ENCODE results near the gene CLN3. TPM values are rescaled to one million over a fixed set of nuclear protein-coding genes. Genes with fewer than 3 reads are reported as not detected.
A peak's percentile ranks its signal among the peaks of the same experiment; 100 is the strongest.

CLN3 gene
- total and polyA plus RNA-seq, 2 experiments from 2014 or later = 18.1 to 31.4 TPM

DNA sequence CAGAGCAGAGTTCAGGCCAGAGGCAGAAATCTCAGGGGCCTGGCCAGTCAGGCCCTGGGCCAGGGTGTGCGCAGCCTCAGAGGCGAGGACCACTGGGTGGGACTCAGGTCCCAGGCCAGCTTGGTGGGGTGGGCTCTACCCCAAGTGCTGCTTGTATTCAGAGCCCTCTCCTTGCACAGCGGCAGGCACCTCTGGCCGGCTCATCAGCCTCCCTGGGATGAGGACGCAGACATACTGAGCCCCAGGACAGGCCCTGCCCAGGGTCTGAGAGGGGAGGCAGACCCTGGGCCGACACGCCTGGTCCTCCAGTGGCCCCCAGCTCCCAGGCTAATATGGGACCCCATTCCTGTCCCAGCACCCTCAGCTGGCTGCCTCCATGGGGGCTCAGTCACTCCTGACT is 22.4 kb upstream of the CLN3 start:
- Histone ChIP-seq H3K4me3 (no peak overlapping the region), H4K20me1 (replicated peaks; ENCODE audit: insufficient read depth) (no peaks in the 10 kb centered on the region), H3K27me3 (ENCODE audit: insufficient read depth) (no peaks in the 10 kb centered on the region), H3K27ac (ENCODE audit: low read depth) (no peak overlapping the region), H3K36me3 (ENCODE audit: insufficient read depth) (no peaks in the 10 kb centered on the region), H3K9me2 (ENCODE audit: insufficient read depth) (no peaks in the 10 kb centered on the region), H3K79me2 (replicated peaks; ENCODE audit: insufficient read depth) (no peaks in the 10 kb centered on the region), H3F3A (replicated peaks; ENCODE audit: low read depth) (no peaks in the 10 kb centered on the region), H3K4me2 (no peak overlapping the region), H3K4me1 (ENCODE audit: insufficient read depth) (no peaks in the 10 kb centered on the region), H2AFZ (no peak overlapping the region)
- Mint-ChIP-seq H3K9me3 (no peaks in the 10 kb centered on the region), H3K4me3 (no peak overlapping the region), H3K27me3 (ENCODE audit: insufficient read depth, low read depth, poor library complexity) (peaks cover 6% of the 10 kb centered on the region), H3K36me3 (ENCODE audit: low read depth) (no peaks in the 10 kb centered on the region), H3K27ac (no peak overlapping the region), H3K4me1 (no peaks in the 10 kb centered on the region)
- no peak for ATAC-seq
- no peak for DNase-seq (ENCODE audit: low spot score)
- TF ChIP-seq STAT1 (IDR thresholded peaks at IDR 0.05; ENCODE audit: unreplicated experiment) (no peak), POLR2AphosphoS5 (IDR thresholded peaks at IDR 0.05; ENCODE audit: low read depth) (no peak), EZH2 (IDR thresholded peaks at IDR 0.05; ENCODE audit: low read depth, unreplicated experiment) (no peak), ETS1 (IDR thresholded peaks at IDR 0.05) (no peak), CREB1 (CRISPR knock-in tag; IDR thresholded peaks at IDR 0.05; ENCODE audit: low read depth) (no peak)

DNA sequence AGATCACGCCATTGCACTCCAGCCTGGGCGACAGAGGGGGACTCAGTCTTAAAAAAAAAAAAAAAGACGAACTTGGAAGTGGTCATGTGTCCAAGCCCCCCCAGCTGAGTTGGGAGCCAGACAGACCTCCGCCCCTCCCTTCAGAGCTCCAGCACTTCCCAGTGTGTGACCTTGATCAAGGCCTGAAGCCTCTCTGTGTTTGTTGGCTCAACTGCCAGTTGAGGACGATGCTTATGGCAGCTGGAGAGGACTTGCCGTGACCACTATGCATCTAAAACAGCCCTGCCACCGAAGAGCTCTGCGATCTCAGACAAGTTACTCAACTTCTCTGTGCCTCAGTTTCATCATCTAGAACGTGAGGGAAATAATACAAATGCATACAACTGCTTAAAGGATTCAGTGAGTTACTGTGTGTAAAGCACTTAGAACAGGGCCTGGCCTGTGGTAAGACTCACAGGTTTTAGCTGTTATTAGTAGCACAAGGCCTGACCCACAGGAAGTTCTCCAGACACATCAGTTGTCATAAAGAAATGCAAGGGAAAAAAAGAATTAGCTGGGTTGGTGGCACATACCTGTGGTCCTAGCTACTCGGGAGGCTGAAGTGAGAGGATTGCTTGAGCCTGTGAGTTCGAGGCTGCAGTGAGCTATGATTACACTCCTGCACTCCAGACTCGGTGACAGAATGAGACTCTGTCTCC is 21.8 kb upstream of the CLN3 start:
- no peak overlapping the region for H3K27ac Mint-ChIP-seq
- no peaks in the 10 kb centered on the region for H3K9me2 ChIP-seq (ENCODE audit: insufficient read depth)
- no peak overlapping the region for H3K4me3 Mint-ChIP-seq
- no peaks in the 10 kb centered on the region for H3K36me3 ChIP-seq (ENCODE audit: insufficient read depth)
- no peaks in the 10 kb centered on the region for H3K27me3 ChIP-seq (ENCODE audit: insufficient read depth)
- no peak for DNase-seq (ENCODE audit: low spot score)
- no peak overlapping the region for H3K4me3 ChIP-seq
- H3K27me3 Mint-ChIP-seq (ENCODE audit: insufficient read depth, low read depth, poor library complexity) = peaks cover 6% of the 10 kb centered on the region
- ATAC-seq = no peak
- no peaks in the 10 kb centered on the region for H3K4me1 Mint-ChIP-seq
- no peaks in the 10 kb centered on the region for H4K20me1 ChIP-seq (replicated peaks; ENCODE audit: insufficient read depth)
- no peak overlapping the region for H3K27ac ChIP-seq (ENCODE audit: low read depth)
- no peaks in the 10 kb centered on the region for H3K4me1 ChIP-seq (ENCODE audit: insufficient read depth)
- H3K4me2 ChIP-seq = no peak overlapping the region
- 0 out of 2 replicates have a peak overlapping the region, but pooled peaks have one; percentile 32 for H2AFZ ChIP-seq
- no peaks in the 10 kb centered on the region for H3F3A ChIP-seq (replicated peaks; ENCODE audit: low read depth)
- no peaks in the 10 kb centered on the region for H3K36me3 Mint-ChIP-seq (ENCODE audit: low read depth)
- H3K79me2 ChIP-seq (replicated peaks; ENCODE audit: insufficient read depth) = no peaks in the 10 kb centered on the region
- H3K9me3 Mint-ChIP-seq = no peaks in the 10 kb centered on the region
- TF ChIP-seq ZNF331 (CRISPR knock-in tag; IDR thresholded peaks at IDR 0.05; ENCODE audit: low read depth) = no peak
- TF ChIP-seq, protein P1, sequence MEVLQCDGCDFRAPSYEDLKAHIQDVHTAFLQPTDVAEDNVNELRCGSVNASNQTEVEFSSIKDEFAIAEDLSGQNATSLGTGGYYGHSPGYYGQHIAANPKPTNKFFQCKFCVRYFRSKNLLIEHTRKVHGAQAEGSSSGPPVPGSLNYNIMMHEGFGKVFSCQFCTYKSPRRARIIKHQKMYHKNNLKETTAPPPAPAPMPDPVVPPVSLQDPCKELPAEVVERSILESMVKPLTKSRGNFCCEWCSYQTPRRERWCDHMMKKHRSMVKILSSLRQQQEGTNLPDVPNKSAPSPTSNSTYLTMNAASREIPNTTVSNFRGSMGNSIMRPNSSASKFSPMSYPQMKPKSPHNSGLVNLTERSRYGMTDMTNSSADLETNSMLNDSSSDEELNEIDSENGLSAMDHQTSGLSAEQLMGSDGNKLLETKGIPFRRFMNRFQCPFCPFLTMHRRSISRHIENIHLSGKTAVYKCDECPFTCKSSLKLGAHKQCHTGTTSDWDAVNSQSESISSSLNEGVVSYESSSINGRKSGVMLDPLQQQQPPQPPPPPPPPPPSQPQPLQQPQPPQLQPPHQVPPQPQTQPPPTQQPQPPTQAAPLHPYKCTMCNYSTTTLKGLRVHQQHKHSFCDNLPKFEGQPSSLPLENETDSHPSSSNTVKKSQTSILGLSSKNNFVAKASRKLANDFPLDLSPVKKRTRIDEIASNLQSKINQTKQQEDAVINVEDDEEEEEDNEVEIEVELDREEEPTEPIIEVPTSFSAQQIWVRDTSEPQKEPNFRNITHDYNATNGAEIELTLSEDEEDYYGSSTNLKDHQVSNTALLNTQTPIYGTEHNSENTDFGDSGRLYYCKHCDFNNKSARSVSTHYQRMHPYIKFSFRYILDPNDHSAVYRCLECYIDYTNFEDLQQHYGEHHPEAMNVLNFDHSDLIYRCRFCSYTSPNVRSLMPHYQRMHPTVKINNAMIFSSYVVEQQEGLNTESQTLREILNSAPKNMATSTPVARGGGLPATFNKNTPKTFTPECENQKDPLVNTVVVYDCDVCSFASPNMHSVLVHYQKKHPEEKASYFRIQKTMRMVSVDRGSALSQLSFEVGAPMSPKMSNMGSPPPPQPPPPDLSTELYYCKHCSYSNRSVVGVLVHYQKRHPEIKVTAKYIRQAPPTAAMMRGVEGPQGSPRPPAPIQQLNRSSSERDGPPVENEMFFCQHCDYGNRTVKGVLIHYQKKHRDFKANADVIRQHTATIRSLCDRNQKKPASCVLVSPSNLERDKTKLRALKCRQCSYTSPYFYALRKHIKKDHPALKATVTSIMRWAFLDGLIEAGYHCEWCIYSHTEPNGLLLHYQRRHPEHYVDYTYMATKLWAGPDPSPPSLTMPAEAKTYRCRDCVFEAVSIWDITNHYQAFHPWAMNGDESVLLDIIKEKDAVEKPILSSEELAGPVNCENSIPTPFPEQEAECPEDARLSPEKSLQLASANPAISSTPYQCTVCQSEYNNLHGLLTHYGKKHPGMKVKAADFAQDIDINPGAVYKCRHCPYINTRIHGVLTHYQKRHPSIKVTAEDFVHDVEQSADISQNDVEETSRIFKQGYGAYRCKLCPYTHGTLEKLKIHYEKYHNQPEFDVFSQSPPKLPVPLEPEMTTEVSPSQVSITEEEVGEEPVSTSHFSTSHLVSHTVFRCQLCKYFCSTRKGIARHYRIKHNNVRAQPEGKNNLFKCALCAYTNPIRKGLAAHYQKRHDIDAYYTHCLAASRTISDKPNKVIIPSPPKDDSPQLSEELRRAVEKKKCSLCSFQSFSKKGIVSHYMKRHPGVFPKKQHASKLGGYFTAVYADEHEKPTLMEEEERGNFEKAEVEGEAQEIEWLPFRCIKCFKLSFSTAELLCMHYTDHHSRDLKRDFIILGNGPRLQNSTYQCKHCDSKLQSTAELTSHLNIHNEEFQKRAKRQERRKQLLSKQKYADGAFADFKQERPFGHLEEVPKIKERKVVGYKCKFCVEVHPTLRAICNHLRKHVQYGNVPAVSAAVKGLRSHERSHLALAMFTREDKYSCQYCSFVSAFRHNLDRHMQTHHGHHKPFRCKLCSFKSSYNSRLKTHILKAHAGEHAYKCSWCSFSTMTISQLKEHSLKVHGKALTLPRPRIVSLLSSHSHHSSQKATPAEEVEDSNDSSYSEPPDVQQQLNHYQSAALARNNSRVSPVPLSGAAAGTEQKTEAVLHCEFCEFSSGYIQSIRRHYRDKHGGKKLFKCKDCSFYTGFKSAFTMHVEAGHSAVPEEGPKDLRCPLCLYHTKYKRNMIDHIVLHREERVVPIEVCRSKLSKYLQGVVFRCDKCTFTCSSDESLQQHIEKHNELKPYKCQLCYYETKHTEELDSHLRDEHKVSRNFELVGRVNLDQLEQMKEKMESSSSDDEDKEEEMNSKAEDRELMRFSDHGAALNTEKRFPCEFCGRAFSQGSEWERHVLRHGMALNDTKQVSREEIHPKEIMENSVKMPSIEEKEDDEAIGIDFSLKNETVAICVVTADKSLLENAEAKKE (CRISPR knock-in tag; IDR thresholded peaks at IDR 0.05) = no peak
- no peak for TF ChIP-seq CREB1 (CRISPR knock-in tag; IDR thresholded peaks at IDR 0.05; ENCODE audit: low read depth)
- TF ChIP-seq, protein P2, sequence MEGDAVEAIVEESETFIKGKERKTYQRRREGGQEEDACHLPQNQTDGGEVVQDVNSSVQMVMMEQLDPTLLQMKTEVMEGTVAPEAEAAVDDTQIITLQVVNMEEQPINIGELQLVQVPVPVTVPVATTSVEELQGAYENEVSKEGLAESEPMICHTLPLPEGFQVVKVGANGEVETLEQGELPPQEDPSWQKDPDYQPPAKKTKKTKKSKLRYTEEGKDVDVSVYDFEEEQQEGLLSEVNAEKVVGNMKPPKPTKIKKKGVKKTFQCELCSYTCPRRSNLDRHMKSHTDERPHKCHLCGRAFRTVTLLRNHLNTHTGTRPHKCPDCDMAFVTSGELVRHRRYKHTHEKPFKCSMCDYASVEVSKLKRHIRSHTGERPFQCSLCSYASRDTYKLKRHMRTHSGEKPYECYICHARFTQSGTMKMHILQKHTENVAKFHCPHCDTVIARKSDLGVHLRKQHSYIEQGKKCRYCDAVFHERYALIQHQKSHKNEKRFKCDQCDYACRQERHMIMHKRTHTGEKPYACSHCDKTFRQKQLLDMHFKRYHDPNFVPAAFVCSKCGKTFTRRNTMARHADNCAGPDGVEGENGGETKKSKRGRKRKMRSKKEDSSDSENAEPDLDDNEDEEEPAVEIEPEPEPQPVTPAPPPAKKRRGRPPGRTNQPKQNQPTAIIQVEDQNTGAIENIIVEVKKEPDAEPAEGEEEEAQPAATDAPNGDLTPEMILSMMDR (conservative IDR thresholded peaks at IDR 0.05; ENCODE audit: low read depth in 2 of 2) = no peak
- TF ChIP-seq EZH2phosphoT487 (IDR thresholded peaks at IDR 0.05; ENCODE audit: unreplicated experiment) = no peak
- no peak for TF ChIP-seq NANOG (IDR thresholded peaks at IDR 0.05; ENCODE audit: borderline replicate concordance)
- TF ChIP-seq STAT1 (IDR thresholded peaks at IDR 0.05; ENCODE audit: unreplicated experiment) = no peak
- TF ChIP-seq ETS1 (IDR thresholded peaks at IDR 0.05) = no peak
- TF ChIP-seq POLR2AphosphoS5 (IDR thresholded peaks at IDR 0.05; ENCODE audit: low read depth) = no peak

Measured in GM23338 (cell line).